HEK293 (cell line): ENCODE measurements around the gene INHA.

Experiments
- GLI2 ChIP-seq: fragments of 450-650 bp; formaldehyde crosslinking; IDR thresholded peaks from 2 replicates; pipeline ENCODE4; 2017; ENCODE audit warnings: missing biosample characterization, missing genetic modification characterization, low read depth, borderline replicate concordance
- GLI4 ChIP-seq: fragments of 450-650 bp; formaldehyde crosslinking; IDR thresholded peaks from 2 replicates; pipeline ENCODE4 v1.5.1; 2016; ENCODE audit warnings: missing biosample characterization, missing genetic modification characterization
- KLF9 ChIP-seq: fragments of 450-650 bp; formaldehyde crosslinking; IDR thresholded peaks from 2 replicates; pipeline ENCODE4 v1.5.1; 2016; ENCODE audit warnings: missing biosample characterization, missing genetic modification characterization, low read depth
- SP3 ChIP-seq: fragments of 450-650 bp; formaldehyde crosslinking; IDR thresholded peaks from 2 replicates; pipeline ENCODE4 v1.5.1; 2016; ENCODE audit warnings: missing biosample characterization, missing genetic modification characterization
- WT1 ChIP-seq: fragments of 450-650 bp; formaldehyde crosslinking; IDR thresholded peaks from 2 replicates; pipeline ENCODE4 v1.5.1; 2016; ENCODE audit warnings: missing biosample characterization, missing genetic modification characterization
- ZBTB1 ChIP-seq: fragments of 450-650 bp; formaldehyde crosslinking; IDR thresholded peaks from 2 replicates; pipeline ENCODE4 v1.5.1; 2016; ENCODE audit warnings: missing biosample characterization, missing genetic modification characterization
- ZBTB20 ChIP-seq: fragments of 450-650 bp; formaldehyde crosslinking; IDR thresholded peaks from 2 replicates; pipeline ENCODE4 v1.5.1; 2016; ENCODE audit warnings: missing biosample characterization, missing genetic modification characterization
- ZNF169 ChIP-seq: fragments of 450-650 bp; formaldehyde crosslinking; IDR thresholded peaks from 2 replicates; pipeline ENCODE4 v1.5.1; 2016; ENCODE audit warnings: missing biosample characterization, missing genetic modification characterization
- ZNF202 ChIP-seq: fragments of 450-650 bp; formaldehyde crosslinking; IDR thresholded peaks from 2 replicates; pipeline ENCODE4 v1.5.1; 2016; ENCODE audit warnings: missing biosample characterization, missing genetic modification characterization, borderline replicate concordance
- ZNF350 ChIP-seq: fragments of 450-650 bp; formaldehyde crosslinking; IDR thresholded peaks from 2 replicates; pipeline ENCODE4 v1.5.0; 2017; ENCODE audit warnings: missing biosample characterization, mild to moderate bottlenecking, missing genetic modification characterization
- ZNF37A ChIP-seq: fragments of 450-650 bp; IDR thresholded peaks from 2 replicates; pipeline ENCODE4 v1.5.1; 2018; ENCODE audit warnings: missing biosample characterization, missing genetic modification characterization
- ZNF423 ChIP-seq: fragments of 450-650 bp; formaldehyde crosslinking; IDR thresholded peaks from 2 replicates; pipeline ENCODE4 v1.5.1; 2016; ENCODE audit warnings: missing biosample characterization, missing genetic modification characterization
- ZNF530 ChIP-seq: fragments of 450-650 bp; formaldehyde crosslinking; IDR thresholded peaks from 2 replicates; pipeline ENCODE4 v1.5.1; 2016; ENCODE audit warnings: low read depth, missing biosample characterization, missing genetic modification characterization
- ZNF600 ChIP-seq: fragments of 450-650 bp; formaldehyde crosslinking; IDR thresholded peaks from 2 replicates; pipeline ENCODE4 v1.5.1; 2016; ENCODE audit warnings: missing biosample characterization, missing genetic modification characterization
- ZNF610 ChIP-seq: fragments of 450-650 bp; formaldehyde crosslinking; IDR thresholded peaks from 2 replicates; pipeline ENCODE4 v1.5.1; 2016; ENCODE audit warnings: missing biosample characterization, missing genetic modification characterization, borderline replicate concordance
- ZNF677 ChIP-seq: fragments of 450-650 bp; IDR thresholded peaks from 2 replicates; pipeline ENCODE4 v1.5.0; 2018; ENCODE audit warnings: missing biosample characterization, mild to moderate bottlenecking, missing genetic modification characterization, moderate library complexity
- ZNF747 ChIP-seq: fragments of 450-650 bp; formaldehyde crosslinking; IDR thresholded peaks from 2 replicates; pipeline ENCODE4 v1.5.1; 2016; ENCODE audit warnings: missing biosample characterization, missing genetic modification characterization
- ZNF792 ChIP-seq: fragments of 450-650 bp; formaldehyde crosslinking; IDR thresholded peaks from 2 replicates; pipeline ENCODE4 v1.5.1; 2016; ENCODE audit warnings: missing biosample characterization, missing genetic modification characterization
- ZXDB ChIP-seq: fragments of 450-650 bp; formaldehyde crosslinking; IDR thresholded peaks from 2 replicates; pipeline ENCODE4 v1.5.1; 2016; ENCODE audit warnings: missing biosample characterization, missing genetic modification characterization
- TF ChIP-seq, protein P1 (sequence below): fragments of 450-650 bp; formaldehyde crosslinking; IDR thresholded peaks from 2 replicates; pipeline ENCODE4 v1.5.1; 2016; ENCODE audit warnings: missing biosample characterization, missing genetic modification characterization, borderline replicate concordance
- TF ChIP-seq, protein P2 (sequence below): fragments of 450-650 bp; formaldehyde crosslinking; IDR thresholded peaks from 2 replicates; pipeline ENCODE4 v1.5.1; 2016; ENCODE audit warnings: missing biosample characterization, missing genetic modification characterization
- TF ChIP-seq, protein P3 (sequence below): fragments of 450-650 bp; formaldehyde crosslinking; IDR thresholded peaks from 2 replicates; pipeline ENCODE4 v1.5.1; 2017; ENCODE audit warnings: missing biosample characterization, mild to moderate bottlenecking, missing genetic modification characterization, moderate library complexity
- TF ChIP-seq, protein P4 (sequence below): fragments of 450-650 bp; formaldehyde crosslinking; IDR thresholded peaks from 2 replicates; pipeline ENCODE4 v1.5.1; 2016; ENCODE audit warnings: missing biosample characterization, missing genetic modification characterization, borderline replicate concordance
- TF ChIP-seq, protein P5 (sequence below): fragments of 450-650 bp; formaldehyde crosslinking; IDR thresholded peaks from 2 replicates; pipeline ENCODE4 v1.5.1; 2016; ENCODE audit warnings: missing biosample characterization, missing genetic modification characterization

The INHA gene

DNA sequence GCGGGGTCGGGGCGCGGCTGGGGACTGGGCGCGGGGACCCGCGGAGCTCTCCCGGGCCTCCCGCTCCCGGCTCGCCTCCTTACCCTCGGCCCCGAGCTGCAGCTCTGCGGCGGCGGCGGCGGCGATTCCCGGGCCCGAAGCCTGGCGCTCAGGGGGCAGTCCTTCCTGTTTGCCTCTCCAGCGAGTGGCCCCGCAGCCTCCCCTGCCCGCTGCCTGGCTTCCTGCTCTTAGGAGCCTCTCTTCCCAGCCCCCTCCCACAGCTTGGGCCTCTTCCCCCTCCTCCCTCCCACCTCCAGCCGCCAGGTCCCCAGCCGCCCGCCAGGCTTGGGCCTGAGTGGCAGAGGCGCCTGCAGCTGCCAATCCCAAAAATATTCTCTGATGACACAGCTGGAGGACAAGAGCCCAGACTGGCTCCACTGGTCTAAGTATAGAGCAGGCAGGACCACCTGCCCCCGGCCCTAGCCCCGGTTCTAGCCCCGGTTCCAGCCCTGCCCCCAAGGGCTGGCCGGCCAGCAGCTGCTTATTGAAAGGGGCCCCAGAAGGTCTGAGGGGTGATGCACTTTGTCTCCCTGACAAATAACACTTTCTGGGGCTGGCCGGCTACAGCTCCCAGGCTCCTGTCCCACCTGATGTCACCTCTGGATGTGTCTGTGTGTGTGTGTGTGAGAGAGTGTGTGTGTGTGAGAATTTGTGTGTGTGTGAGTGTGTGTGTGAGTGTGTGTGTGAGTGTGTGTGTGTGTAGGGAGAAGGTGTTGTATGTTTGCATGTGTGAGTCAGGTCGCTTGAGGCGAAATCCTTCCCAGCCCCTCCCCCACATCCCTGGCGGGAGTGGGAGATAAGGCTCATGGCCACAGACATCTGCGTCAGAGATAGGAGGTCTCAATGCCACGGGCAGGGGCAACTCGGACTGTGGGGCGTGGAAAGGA is 536 bp upstream of the INHA start, which contains the start of gene OBSL1 (continued):
- TF ChIP-seq, protein P1, sequence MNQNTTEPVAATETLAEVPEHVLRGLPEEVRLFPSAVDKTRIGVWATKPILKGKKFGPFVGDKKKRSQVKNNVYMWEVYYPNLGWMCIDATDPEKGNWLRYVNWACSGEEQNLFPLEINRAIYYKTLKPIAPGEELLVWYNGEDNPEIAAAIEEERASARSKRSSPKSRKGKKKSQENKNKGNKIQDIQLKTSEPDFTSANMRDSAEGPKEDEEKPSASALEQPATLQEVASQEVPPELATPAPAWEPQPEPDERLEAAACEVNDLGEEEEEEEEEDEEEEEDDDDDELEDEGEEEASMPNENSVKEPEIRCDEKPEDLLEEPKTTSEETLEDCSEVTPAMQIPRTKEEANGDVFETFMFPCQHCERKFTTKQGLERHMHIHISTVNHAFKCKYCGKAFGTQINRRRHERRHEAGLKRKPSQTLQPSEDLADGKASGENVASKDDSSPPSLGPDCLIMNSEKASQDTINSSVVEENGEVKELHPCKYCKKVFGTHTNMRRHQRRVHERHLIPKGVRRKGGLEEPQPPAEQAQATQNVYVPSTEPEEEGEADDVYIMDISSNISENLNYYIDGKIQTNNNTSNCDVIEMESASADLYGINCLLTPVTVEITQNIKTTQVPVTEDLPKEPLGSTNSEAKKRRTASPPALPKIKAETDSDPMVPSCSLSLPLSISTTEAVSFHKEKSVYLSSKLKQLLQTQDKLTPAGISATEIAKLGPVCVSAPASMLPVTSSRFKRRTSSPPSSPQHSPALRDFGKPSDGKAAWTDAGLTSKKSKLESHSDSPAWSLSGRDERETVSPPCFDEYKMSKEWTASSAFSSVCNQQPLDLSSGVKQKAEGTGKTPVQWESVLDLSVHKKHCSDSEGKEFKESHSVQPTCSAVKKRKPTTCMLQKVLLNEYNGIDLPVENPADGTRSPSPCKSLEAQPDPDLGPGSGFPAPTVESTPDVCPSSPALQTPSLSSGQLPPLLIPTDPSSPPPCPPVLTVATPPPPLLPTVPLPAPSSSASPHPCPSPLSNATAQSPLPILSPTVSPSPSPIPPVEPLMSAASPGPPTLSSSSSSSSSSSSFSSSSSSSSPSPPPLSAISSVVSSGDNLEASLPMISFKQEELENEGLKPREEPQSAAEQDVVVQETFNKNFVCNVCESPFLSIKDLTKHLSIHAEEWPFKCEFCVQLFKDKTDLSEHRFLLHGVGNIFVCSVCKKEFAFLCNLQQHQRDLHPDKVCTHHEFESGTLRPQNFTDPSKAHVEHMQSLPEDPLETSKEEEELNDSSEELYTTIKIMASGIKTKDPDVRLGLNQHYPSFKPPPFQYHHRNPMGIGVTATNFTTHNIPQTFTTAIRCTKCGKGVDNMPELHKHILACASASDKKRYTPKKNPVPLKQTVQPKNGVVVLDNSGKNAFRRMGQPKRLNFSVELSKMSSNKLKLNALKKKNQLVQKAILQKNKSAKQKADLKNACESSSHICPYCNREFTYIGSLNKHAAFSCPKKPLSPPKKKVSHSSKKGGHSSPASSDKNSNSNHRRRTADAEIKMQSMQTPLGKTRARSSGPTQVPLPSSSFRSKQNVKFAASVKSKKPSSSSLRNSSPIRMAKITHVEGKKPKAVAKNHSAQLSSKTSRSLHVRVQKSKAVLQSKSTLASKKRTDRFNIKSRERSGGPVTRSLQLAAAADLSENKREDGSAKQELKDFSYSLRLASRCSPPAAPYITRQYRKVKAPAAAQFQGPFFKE, result no peak
- peak; percentile 33; the same call in 1 of the 2 replicates for TF ChIP-seq SP3 (tag by site-specific recombination)
- TF ChIP-seq WT1 (tag by site-specific recombination), result peak; percentile 84
- TF ChIP-seq, protein P2, sequence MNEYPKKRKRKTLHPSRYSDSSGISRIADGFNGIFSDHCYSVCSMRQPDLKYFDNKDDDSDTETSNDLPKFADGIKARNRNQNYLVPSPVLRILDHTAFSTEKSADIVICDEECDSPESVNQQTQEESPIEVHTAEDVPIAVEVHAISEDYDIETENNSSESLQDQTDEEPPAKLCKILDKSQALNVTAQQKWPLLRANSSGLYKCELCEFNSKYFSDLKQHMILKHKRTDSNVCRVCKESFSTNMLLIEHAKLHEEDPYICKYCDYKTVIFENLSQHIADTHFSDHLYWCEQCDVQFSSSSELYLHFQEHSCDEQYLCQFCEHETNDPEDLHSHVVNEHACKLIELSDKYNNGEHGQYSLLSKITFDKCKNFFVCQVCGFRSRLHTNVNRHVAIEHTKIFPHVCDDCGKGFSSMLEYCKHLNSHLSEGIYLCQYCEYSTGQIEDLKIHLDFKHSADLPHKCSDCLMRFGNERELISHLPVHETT (tag by site-specific recombination), result peak; percentile 92
- peak; percentile 90; the same call in 1 of the 2 replicates for TF ChIP-seq GLI4 (tag by site-specific recombination)
- no peak for TF ChIP-seq ZNF350 (tag by site-specific recombination)
- no peak for TF ChIP-seq ZNF202 (tag by site-specific recombination)
- TF ChIP-seq ZXDB (tag by site-specific recombination), result peak; percentile 86
- TF ChIP-seq ZBTB20, result peak; percentile 72; the same call in 1 of the 2 replicates
- TF ChIP-seq ZBTB1 (tag by site-specific recombination), result no peak
- TF ChIP-seq ZNF792 (tag by site-specific recombination), result 0 out of 2 replicates have a peak, but pooled peaks have one; percentile 64
- no peak; the same call in 1 of the 2 replicates for TF ChIP-seq GLI2 (tag by site-specific recombination)
- TF ChIP-seq ZNF600 (tag by site-specific recombination), result peak; percentile 49; the same call in 1 of the 2 replicates
- TF ChIP-seq ZNF530, result no peak
- no peak; the same call in 1 of the 2 replicates for TF ChIP-seq ZNF610 (tag by site-specific recombination)
- TF ChIP-seq, protein P3, sequence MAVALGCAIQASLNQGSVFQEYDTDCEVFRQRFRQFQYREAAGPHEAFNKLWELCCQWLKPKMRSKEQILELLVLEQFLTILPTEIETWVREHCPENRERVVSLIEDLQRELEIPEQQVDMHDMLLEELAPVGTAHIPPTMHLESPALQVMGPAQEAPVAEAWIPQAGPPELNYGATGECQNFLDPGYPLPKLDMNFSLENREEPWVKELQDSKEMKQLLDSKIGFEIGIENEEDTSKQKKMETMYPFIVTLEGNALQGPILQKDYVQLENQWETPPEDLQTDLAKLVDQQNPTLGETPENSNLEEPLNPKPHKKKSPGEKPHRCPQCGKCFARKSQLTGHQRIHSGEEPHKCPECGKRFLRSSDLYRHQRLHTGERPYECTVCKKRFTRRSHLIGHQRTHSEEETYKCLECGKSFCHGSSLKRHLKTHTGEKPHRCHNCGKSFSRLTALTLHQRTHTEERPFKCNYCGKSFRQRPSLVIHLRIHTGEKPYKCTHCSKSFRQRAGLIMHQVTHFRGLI, result no peak
- TF ChIP-seq, protein P4, sequence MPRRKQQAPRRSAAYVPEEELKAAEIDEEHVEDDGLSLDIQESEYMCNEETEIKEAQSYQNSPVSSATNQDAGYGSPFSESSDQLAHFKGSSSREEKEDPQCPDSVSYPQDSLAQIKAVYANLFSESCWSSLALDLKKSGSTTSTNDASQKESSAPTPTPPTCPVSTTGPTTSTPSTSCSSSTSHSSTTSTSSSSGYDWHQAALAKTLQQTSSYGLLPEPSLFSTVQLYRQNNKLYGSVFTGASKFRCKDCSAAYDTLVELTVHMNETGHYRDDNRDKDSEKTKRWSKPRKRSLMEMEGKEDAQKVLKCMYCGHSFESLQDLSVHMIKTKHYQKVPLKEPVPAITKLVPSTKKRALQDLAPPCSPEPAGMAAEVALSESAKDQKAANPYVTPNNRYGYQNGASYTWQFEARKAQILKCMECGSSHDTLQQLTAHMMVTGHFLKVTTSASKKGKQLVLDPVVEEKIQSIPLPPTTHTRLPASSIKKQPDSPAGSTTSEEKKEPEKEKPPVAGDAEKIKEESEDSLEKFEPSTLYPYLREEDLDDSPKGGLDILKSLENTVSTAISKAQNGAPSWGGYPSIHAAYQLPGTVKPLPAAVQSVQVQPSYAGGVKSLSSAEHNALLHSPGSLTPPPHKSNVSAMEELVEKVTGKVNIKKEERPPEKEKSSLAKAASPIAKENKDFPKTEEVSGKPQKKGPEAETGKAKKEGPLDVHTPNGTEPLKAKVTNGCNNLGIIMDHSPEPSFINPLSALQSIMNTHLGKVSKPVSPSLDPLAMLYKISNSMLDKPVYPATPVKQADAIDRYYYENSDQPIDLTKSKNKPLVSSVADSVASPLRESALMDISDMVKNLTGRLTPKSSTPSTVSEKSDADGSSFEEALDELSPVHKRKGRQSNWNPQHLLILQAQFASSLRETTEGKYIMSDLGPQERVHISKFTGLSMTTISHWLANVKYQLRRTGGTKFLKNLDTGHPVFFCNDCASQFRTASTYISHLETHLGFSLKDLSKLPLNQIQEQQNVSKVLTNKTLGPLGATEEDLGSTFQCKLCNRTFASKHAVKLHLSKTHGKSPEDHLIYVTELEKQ (tag by site-specific recombination), result peak; percentile 65; the same call in 1 of the 2 replicates
- peak; percentile 86; the same call in 1 of the 2 replicates for TF ChIP-seq ZNF169
- no peak for TF ChIP-seq ZNF423
- TF ChIP-seq, protein P5, sequence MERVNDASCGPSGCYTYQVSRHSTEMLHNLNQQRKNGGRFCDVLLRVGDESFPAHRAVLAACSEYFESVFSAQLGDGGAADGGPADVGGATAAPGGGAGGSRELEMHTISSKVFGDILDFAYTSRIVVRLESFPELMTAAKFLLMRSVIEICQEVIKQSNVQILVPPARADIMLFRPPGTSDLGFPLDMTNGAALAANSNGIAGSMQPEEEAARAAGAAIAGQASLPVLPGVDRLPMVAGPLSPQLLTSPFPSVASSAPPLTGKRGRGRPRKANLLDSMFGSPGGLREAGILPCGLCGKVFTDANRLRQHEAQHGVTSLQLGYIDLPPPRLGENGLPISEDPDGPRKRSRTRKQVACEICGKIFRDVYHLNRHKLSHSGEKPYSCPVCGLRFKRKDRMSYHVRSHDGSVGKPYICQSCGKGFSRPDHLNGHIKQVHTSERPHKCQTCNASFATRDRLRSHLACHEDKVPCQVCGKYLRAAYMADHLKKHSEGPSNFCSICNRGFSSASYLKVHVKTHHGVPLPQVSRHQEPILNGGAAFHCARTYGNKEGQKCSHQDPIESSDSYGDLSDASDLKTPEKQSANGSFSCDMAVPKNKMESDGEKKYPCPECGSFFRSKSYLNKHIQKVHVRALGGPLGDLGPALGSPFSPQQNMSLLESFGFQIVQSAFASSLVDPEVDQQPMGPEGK (tag by site-specific recombination), result peak; percentile 82
- peak; percentile 48 for TF ChIP-seq KLF9
- TF ChIP-seq ZNF747 (tag by site-specific recombination), result no peak
- TF ChIP-seq ZNF37A (tag by site-specific recombination), result no peak
- TF ChIP-seq ZNF677, result no peak
